ENCODE data around the gene NFIX.

DNA sequence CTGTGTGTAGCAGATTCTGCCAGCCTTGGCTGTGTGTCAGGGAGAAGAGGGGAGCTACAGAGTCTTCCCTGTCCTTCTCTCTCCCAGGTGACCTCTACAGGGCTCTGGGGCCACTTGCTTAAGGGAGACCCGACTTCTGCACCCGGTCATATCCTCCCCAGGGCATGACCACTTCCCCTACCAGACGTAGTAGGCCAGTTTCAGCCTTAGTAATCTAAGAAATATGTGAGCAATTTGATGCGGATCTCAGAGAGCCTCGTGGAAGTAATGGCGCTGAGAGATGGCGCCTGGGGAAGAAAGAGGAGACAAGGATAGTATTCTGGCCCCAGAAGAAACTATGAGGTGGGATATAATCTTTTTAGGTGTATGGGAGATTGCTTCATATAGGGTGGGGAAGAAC is 41.9 kb downstream of the NFIX start:
- TF ChIP-seq, protein P1, sequence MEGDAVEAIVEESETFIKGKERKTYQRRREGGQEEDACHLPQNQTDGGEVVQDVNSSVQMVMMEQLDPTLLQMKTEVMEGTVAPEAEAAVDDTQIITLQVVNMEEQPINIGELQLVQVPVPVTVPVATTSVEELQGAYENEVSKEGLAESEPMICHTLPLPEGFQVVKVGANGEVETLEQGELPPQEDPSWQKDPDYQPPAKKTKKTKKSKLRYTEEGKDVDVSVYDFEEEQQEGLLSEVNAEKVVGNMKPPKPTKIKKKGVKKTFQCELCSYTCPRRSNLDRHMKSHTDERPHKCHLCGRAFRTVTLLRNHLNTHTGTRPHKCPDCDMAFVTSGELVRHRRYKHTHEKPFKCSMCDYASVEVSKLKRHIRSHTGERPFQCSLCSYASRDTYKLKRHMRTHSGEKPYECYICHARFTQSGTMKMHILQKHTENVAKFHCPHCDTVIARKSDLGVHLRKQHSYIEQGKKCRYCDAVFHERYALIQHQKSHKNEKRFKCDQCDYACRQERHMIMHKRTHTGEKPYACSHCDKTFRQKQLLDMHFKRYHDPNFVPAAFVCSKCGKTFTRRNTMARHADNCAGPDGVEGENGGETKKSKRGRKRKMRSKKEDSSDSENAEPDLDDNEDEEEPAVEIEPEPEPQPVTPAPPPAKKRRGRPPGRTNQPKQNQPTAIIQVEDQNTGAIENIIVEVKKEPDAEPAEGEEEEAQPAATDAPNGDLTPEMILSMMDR (IDR thresholded peaks at IDR 0.05 in 4 of 5, conservative IDR thresholded peaks at IDR 0.05 in 1 of 5): no peak
- TF ChIP-seq POLR2A (IDR thresholded peaks at IDR 0.05): no peak

Measured in gastrocnemius medialis (tissue), 4 donors.